GM18511 (cell line): ENCODE measurements around the gene SLC12A9.

Experiments used
- ATAC-seq: cut with Tn5 transposase; IDR thresholded peaks from one replicate; pipeline ENCODE4 v1.9.1; 2021; ENCODE audit warnings: mild to moderate bottlenecking, moderate library complexity; ENCODE audit not compliant: unreplicated experiment

The SLC12A9 gene

DNA sequence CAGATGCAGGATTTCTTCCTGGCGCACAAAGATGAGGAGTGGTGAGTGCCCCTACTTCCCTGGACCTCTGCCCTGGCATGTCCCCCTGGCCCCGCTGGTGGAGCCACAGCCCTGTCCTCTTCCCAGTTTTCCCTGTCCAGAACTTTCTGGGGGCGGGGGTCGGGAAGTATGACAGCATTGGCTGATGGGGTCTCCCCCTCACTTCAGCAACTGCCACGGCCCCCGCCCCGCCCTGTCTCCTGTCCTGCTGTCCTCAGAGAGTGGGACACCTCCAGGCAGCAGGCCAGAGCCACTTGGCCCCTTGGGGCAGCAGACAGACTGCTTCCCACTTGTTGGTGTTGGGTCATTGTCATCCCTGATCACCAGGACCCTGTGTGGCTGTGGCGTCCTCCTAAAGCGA is 29.7 kb downstream of the SLC12A9 start:
- no peak for ATAC-seq

DNA sequence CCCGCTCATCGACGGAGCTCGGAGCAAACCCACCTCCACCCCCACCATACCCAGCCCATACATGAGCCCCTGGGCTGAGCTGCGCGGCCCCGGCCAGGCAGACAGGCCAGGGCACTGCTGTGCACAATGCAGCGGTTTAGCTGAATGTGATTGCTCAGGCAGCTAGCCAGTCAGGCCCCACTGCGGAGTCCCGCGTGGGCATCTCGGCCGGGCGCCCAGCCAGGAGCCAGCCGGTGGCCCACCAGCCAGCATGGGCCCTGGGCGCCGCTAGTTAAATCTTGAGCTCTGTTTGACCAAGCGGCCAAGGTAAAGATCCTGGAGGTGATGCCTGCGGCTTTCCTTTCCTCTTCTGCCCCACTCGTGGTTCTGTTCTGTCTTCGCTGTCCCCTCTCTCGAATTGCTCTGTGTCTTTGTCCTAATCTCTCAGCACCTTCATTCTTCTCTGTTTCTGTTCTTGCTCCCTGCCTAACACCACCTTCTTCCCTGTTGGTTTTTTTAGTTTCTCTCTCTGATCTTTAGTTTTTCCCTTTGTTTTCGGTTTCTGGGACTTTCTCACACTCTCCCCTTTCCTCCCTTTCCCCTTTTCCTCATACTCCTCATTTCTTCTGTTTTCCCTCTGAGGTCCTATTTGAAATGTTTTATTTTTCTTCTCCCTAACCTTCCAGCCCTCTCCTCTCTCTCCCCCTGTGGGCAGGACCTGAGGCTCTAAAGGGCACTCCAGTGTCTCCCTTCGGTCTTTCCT is 30.4 kb downstream of the SLC12A9 start:
- no peak for ATAC-seq

- no peak for ATAC-seq
Measured at GRCh38 chr7:100884736-100885439, 32.4 kb downstream of the SLC12A9 start.

DNA sequence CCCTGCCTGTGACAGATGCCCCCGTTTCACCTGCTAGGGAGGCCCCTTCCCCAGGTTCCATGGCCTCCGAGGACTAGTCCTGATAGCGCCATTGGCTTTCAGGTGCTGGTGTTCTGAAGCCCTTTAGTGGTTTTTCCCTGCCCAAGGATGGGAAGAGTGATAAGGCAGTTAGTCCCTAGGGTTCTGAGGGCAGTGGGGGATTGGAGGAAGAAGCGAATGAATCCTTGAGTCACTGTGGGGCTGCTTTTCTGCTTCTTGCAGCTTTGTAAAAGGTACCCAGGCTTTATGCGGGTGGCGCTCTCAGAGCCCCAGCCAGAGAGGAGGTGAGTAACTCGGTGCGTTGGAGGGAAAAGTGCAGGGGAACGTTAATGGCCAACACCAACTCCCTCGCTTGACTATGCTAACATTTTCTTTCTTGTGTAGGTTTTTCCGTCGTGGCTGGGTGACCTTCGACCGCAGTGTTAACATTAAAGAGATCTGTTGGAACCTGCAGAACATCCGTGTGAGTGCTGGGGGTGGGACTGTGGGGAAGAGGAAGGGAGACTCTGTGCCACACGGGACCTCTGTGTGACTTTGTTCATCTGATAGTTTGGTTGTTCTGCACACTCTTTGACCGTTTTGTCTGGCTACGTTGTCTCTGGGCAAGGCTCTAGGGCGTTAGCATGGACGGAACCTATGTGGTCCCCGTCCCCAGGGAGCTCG is 33.1 kb downstream of the SLC12A9 start:
- ATAC-seq = no peak

- ATAC-seq = no peak
Measured at GRCh38 chr7:100886142-100886935, 33.8 kb downstream of the SLC12A9 start.

DNA sequence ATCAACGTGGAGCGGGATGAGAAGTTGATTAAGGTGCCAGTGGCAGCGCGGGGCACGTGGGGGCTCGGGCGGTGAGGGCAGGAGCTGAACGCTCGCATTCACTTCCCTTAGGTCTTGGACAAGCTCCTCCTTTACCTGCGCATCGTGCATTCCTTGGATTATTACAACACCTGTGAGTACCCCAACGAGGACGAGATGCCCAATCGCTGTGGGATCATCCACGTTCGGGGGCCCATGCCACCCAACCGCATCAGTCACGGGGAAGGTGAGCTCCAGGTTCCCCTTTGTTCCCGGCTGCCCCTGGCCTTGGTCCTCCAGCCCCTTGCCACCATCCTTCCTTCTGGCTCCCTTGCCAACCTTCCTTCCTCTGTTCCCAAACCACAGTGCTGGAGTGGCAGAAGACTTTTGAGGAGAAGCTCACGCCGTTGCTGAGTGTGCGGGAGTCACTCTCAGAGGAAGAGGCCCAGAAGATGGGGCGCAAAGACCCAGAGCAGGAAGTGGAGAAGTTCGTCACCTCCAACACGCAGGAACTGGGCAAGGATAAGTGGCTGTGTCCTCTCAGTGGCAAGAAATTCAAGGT is 34.5 kb downstream of the SLC12A9 start:
- peak; percentile 2 for ATAC-seq

GRCh38 chr7:100887516-100888290 is 35.2 kb downstream of the SLC12A9 start:
- peak; percentile 47 for ATAC-seq

DNA sequence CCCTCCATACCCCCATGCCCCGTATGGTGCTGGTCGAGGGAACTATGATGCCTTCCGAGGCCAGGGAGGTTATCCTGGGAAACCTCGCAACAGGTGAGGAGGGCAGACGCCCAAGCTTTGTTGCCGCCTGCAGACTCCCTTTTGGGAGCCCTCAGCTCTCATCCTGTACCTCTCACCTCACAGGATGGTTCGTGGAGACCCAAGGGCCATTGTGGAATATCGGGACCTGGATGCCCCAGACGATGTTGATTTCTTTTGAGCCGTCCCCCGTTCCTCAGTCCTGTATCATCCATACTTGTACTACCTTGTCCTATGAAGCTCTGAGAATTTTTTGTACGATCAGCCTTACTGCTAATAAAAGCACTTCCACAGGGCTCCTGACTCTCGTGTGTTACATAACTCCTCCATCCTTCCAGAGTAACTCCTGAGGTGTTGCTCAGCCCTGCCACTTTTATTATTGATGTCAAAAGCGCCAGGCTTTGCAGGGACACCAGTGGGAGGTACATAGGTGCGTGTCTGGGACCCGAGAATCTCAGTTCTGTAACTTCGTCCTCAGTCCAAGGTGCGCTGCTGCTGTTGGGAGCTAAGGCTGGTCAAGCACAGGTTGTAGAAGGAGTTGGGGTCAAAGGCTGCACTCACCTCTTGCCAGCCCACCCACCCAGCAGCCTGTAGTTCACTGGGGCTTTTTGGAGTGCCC is 35.9 kb downstream of the SLC12A9 start:
- ATAC-seq = no peak

DNA sequence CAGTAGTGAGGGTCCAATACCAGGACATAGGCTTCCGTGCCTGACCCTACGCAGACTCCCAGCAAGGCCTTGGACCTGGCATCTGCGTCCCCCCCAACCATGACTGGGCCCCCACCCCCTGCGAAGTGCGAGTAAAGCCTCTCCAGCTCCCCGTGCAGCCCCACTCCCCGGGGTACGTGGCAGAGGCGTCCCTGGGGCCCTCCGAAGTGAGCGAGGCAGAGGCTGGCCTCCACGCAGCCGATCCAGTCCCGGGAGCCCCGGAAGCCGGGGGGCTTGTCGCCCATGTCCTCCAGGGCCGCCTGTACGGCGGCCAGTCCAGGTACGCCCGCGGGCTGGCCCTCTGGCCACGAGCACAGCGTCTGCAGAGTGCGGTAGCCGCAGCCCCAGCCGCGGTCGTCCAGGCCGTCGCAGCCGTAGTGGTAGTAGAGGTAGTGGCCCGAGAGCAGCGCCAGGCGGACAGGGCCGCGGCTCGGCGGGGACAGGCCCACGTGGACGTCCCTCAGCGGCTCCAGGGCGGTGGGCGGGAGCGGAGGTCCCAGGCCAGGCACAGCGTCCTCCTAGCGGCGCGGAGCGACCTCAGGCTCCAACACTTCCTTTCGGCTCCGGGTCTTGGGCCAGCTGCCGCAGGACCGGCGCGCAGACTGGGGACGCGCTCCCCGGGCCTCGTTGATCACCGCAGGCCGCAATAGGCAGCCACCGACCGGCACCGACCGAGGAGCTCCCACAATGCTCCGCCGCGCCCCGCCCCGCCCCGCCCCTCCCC is 36.7 kb downstream of the SLC12A9 start, which contains the start of gene UFSP1:
TSS of gene UFSP1 (minus strand) at position 728 of the 763 bp plus-strand sequence. CDS start at position 284, 444 bp downstream.
- peak; percentile 40 for ATAC-seq

GRCh38 chr7:100890653-100891567 is 38.4 kb downstream of the SLC12A9 start:
- ATAC-seq = no peak

GRCh38 chr7:100891568-100892247 is 39.2 kb downstream of the SLC12A9 start:
- no peak for ATAC-seq

DNA sequence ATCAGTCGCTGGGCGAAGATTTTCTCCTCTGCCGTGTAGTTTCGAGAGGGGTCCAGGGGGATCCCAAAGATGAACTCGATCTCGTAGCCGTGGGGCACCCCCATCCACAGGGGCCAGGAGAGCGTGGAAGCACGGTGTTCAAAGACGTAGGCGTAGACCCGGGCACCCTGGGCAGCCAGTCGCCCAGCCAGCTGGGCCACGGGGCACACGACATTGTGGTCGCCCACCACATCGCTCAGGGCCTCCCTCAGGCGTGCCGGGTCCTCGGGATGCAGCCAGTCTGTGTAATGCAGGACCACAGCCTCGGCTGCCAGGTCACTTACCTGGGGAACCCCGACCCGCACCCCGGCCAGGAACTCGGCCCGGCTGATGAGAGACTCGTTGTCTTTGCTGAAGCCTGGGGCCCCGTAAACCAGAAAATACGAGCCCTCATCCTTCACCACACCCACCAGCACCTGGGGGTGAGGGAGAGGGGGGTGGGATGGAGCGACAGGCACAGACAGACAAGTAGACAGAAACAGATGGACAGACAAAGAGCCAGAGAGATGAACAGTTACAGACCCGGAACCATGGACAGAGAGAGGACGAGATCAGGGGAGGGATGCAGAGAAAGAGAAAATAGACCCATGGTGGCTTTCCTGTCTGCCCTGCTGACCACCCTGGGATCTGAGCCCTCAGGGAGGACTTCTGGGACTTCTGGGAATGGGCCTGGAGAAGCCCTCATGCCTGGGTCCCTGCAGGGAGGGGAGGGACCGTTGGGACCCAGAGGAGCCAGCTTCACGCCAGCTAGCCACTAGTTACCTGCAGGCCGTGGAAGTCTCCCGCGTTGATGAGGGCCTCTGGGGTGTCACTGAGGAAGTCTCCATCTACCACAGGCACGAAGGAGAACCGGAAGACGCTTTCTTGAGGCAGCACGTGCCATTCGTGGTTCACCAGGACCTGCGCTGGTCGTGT is 40.1 kb downstream of the SLC12A9 start:
- no peak for ATAC-seq

DNA sequence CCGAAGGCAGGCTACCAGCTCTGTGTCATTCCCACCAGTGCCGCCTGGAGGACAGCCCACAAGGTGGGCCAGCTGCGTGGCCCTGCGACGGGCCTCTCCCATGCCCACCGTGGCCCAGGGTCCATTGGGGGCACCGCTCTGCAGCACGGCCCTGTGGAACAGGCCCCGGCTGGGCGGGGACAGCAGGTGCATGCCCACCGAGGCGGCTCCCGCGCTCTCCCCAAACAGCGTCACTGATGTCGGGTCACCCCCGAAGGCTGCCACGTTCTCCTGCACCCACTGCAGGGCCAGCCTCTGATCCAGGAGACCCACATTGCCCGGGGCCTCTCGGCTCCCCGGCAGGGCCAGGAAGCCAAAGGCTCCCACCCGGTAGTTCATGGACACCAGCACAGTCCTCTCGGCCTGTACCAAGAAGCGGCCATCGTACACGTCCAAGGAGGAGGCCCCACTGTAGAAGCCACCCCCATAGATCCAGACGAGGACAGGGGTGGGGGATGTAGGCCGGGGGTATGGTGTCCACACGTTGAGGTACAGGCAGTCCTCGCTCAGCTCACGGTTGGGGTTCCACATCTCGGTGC is 40.9 kb downstream of the SLC12A9 start:
- ATAC-seq = no peak

DNA sequence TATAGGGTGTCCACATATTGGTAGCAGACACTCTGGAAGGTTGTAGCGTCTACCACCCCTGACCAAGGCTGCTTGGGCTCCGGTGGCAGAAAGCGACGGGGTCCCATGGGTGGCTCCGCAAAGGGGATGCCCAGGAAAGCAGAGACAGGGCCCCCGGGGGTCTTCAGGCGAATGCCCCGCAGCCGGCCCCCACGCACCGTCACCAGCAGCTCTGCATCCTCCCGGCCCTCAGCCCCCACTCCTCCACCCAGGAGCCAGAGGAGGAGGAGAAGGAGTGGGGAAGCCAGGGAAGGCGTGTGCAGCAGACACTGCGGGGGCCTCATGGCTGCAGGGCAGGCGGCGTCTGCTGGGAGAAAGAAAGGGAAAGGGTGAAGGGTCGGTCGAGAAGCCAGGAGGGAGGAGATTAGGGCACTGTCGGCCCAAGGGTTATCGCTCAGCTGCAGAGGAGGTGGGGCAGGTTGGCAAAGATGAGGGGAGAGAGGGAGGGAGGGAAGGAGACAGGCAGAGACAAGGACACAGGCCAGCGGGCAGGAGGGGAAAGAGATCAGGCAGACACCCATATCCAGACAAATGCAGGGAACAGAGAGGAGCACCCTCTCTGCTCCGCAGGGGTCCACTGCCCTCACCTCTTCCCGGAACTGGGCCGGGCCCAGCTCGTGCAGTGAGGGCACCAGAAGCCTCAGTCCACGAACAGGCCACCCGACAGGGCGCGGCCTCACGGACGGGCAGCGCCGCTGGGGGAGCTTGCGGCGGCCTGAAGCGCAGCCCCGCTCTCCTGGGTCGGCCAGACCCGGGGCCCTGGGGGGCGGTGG is 41.6 kb downstream of the SLC12A9 start:
- ATAC-seq = no peak
